HepG2 (cell line): Measurements from ENCODE around the gene FBF1. TPM values are rescaled to one million over a fixed set of nuclear protein-coding genes. Genes with fewer than 3 reads are reported as not detected.
A peak's percentile ranks its signal among the peaks of the same experiment; 100 is the strongest.

ENCODE experiments used
- ELF1 ChIP-seq: sonication (generic); formaldehyde crosslinking; IDR thresholded peaks from 2 replicates; pipeline ENCODE4 v1.4.0; 2020; ENCODE audit warnings: missing genetic modification reagents
- FOXC1 ChIP-seq: sonication (generic); formaldehyde crosslinking; IDR thresholded peaks from 2 replicates; pipeline ENCODE4 v1.8.0; 2022; ENCODE audit warnings: mild to moderate bottlenecking, missing genetic modification reagents, borderline replicate concordance
- NFE2L2 ChIP-seq: fragments of 150-350 bp; IDR thresholded peaks from 2 replicates; pipeline ENCODE4 v1.6.1; 2014; ENCODE audit warnings: low read length
- POLR2AphosphoS2 ChIP-seq: IDR thresholded peaks from 2 replicates; pipeline ENCODE4 v1.6.1; 2011; ENCODE audit warnings: low read depth, low read length, improper control_type of control experiment
- SAFB2 ChIP-seq: sonication (generic); formaldehyde crosslinking; IDR thresholded peaks from 2 replicates; pipeline ENCODE4 v1.5.1; 2020; ENCODE audit warnings: missing genetic modification reagents, low read depth, mild to moderate bottlenecking, borderline replicate concordance
- SNRNP70 ChIP-seq: fragments of 200-400 bp; formaldehyde crosslinking; IDR thresholded peaks from 2 replicates; pipeline ENCODE4 v1.6.1; 2017; ENCODE audit warnings: mild to moderate bottlenecking, low read depth, low read length, moderate library complexity
- ZFP36L1 ChIP-seq: sonication (generic); formaldehyde crosslinking; IDR thresholded peaks from 2 replicates; pipeline ENCODE4 v1.8.0; 2022; ENCODE audit warnings: mild to moderate bottlenecking, missing genetic modification reagents, moderate library complexity
- ZNF317 ChIP-seq: sonication (generic); formaldehyde crosslinking; IDR thresholded peaks from 2 replicates; pipeline ENCODE4 v1.5.0; 2020; ENCODE audit warnings: mild to moderate bottlenecking, missing genetic modification reagents
- ZNF484 ChIP-seq: sonication (generic); formaldehyde crosslinking; IDR thresholded peaks from 2 replicates; pipeline ENCODE4 v1.5.1; 2020; ENCODE audit warnings: mild to moderate bottlenecking, low read depth, missing genetic modification reagents, borderline replicate concordance
- ZNF543 ChIP-seq: sonication (generic); formaldehyde crosslinking; IDR thresholded peaks from 2 replicates; pipeline ENCODE4 v1.4.0; 2020; ENCODE audit warnings: mild to moderate bottlenecking, missing genetic modification reagents
- ZNF670 ChIP-seq: sonication (generic); formaldehyde crosslinking; IDR thresholded peaks from 2 replicates; pipeline ENCODE4 v1.8.0; 2022; ENCODE audit warnings: mild to moderate bottlenecking, missing genetic modification reagents, borderline replicate concordance
- ZNF672 ChIP-seq: sonication (generic); formaldehyde crosslinking; IDR thresholded peaks from 2 replicates; pipeline ENCODE4 v1.8.1; 2022; ENCODE audit warnings: missing genetic modification reagents
- ZNF772 ChIP-seq: sonication (generic); formaldehyde crosslinking; IDR thresholded peaks from 2 replicates; pipeline ENCODE4 v1.5.0; 2020; ENCODE audit warnings: mild to moderate bottlenecking, missing genetic modification reagents
- polyA plus RNA-seq, 8 experiments: library from polyadenylated mRNA; depleted of rRNA in 3 of 8; stranded (reverse) in 7 of 8; unstranded in 1 of 8; fragments of >200 nt; fragmentation: Illumina TruSeq in 4 of 8; extraction: Trizol in 4 of 8; gene quantifications; 2 replicates each; pipeline versions ENCODE4 v1.2.1 to v1.2.3, GENCODE V29; 2011 to 2016; ENCODE audit warnings: low read depth in 4 of 8, missing spikeins in 1 of 8, mixed read lengths in 1 of 8; ENCODE audit not compliant: insufficient read depth in 1 of 8
- total RNA-seq, 5 experiments: library from RNA; depleted of rRNA; stranded (reverse); fragments of >200 nt; fragmentation: Illumina TruSeq; extraction: Trizol; gene quantifications; 2 replicates each; pipeline ENCODE4 v1.2.3, GENCODE V29; 2016; ENCODE audit warnings: low read depth in 1 of 5
- TF ChIP-seq, protein P1 (sequence below): IDR thresholded peaks from 2 replicates; pipeline ENCODE4 v1.6.1; 2012; ENCODE audit warnings: low read depth, low read length, improper control_type of control experiment
- TF ChIP-seq, protein P2 (sequence below): sonication (generic); formaldehyde crosslinking; IDR thresholded peaks from 2 replicates; pipeline ENCODE4 v1.4.0; 2020; ENCODE audit warnings: low read depth, missing genetic modification reagents
- TF ChIP-seq, protein P3 (sequence below): sonication (generic); formaldehyde crosslinking; IDR thresholded peaks from 2 replicates; pipeline ENCODE4 v1.4.0; 2020; ENCODE audit warnings: low read depth, mild to moderate bottlenecking, missing genetic modification reagents
- TF ChIP-seq, protein P4 (sequence below): IDR thresholded peaks from 2 replicates; pipeline ENCODE4 v1.6.1; 2018; ENCODE audit warnings: missing genetic modification reagents
- TF ChIP-seq, protein P5 (sequence below): sonication (generic); formaldehyde crosslinking; IDR thresholded peaks from 2 replicates; pipeline ENCODE4 v1.8.0; 2023; ENCODE audit warnings: mild to moderate bottlenecking, missing genetic modification reagents
- TF ChIP-seq, protein P6 (sequence below): conservative IDR thresholded peaks from 2 replicates; pipeline ENCODE4 v1.6.1; 2018; ENCODE audit warnings: missing genetic modification reagents

The FBF1 gene
- total and polyA plus RNA-seq, 2 of the 13 experiments (the other 11 are each of a cell fraction or from before 2014, with no cell fraction given), result 2.4 to 8.1 TPM

DNA sequence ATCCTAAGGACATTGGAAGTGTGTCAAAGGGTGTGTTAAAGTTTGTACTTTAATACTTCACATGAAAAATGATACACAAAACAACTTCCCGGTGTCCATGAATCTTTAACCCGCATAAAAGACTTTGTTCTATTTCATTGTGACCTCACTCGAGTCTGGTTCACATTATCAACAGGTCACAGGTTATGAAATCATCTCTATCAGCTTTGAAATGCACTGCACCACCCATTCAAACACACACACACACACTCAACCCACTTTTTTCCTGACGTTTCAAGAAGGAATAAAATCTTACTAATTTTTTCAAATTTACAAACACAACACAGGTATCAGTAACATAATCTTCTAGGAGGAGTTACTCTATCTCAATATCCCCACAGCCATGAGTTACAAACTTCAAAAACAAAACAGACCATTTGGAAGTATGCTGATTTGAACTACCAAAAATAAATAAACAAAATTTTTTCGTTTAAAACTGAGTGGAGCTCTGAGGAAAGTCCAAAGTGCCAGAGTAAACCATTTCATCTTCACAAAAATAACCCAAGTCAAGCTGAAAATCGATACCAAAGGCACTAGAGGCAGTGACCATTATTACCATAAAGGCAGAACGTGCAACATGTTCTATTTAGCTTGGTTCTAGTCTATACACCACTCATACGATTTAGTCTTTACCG is 35.5 kb upstream of the FBF1 start (continued):
- TF ChIP-seq, protein P1, sequence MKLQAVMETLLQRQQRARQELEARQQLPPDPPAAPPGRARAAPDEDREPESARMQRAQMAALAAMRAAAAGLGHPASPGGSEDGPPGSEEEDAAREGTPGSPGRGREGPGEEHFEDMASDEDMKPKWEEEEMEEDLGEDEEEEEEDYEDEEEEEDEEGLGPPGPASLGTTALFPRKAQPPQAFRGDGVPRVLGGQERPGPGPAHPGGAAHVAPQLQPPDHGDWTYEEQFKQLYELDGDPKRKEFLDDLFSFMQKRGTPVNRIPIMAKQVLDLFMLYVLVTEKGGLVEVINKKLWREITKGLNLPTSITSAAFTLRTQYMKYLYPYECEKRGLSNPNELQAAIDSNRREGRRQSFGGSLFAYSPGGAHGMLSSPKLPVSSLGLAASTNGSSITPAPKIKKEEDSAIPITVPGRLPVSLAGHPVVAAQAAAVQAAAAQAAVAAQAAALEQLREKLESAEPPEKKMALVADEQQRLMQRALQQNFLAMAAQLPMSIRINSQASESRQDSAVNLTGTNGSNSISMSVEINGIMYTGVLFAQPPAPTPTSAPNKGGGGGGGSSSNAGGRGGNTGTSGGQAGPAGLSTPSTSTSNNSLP, result peak; percentile 82
- TF ChIP-seq, protein P2, sequence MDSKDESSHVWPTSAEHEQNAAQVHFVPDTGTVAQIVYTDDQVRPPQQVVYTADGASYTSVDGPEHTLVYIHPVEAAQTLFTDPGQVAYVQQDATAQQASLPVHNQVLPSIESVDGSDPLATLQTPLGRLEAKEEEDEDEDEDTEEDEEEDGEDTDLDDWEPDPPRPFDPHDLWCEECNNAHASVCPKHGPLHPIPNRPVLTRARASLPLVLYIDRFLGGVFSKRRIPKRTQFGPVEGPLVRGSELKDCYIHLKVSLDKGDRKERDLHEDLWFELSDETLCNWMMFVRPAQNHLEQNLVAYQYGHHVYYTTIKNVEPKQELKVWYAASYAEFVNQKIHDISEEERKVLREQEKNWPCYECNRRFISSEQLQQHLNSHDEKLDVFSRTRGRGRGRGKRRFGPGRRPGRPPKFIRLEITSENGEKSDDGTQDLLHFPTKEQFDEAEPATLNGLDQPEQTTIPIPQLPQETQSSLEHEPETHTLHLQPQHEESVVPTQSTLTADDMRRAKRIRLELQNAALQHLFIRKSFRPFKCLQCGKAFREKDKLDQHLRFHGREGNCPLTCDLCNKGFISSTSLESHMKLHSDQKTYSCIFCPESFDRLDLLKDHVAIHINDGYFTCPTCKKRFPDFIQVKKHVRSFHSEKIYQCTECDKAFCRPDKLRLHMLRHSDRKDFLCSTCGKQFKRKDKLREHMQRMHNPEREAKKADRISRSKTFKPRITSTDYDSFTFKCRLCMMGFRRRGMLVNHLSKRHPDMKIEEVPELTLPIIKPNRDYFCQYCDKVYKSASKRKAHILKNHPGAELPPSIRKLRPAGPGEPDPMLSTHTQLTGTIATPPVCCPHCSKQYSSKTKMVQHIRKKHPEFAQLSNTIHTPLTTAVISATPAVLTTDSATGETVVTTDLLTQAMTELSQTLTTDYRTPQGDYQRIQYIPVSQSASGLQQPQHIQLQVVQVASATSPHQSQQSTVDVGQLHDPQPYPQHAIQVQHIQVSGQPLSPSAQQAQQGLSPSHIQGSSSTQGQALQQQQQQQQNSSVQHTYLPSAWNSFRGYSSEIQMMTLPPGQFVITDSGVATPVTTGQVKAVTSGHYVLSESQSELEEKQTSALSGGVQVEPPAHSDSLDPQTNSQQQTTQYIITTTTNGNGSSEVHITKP, result 0 out of 2 replicates have a peak, but pooled peaks have one; percentile 64
- TF ChIP-seq NFE2L2 (no peak), ZNF670 (CRISPR knock-in tag) (peak; percentile 79; the same call in 1 of the 2 replicates), ZNF672 (CRISPR knock-in tag) (no peak), SAFB2 (no peak), FOXC1 (CRISPR knock-in tag) (no peak), ZNF317 (CRISPR knock-in tag) (no peak), POLR2AphosphoS2 (no peak), SNRNP70 (no peak), ZNF484 (CRISPR knock-in tag) (no peak), ZNF772 (CRISPR knock-in tag) (no peak), ELF1 (CRISPR knock-in tag) (no peak), ZNF543 (CRISPR knock-in tag) (no peak), ZFP36L1 (CRISPR knock-in tag) (peak; percentile 31; the same call in 1 of the 2 replicates)
- TF ChIP-seq, protein P3, sequence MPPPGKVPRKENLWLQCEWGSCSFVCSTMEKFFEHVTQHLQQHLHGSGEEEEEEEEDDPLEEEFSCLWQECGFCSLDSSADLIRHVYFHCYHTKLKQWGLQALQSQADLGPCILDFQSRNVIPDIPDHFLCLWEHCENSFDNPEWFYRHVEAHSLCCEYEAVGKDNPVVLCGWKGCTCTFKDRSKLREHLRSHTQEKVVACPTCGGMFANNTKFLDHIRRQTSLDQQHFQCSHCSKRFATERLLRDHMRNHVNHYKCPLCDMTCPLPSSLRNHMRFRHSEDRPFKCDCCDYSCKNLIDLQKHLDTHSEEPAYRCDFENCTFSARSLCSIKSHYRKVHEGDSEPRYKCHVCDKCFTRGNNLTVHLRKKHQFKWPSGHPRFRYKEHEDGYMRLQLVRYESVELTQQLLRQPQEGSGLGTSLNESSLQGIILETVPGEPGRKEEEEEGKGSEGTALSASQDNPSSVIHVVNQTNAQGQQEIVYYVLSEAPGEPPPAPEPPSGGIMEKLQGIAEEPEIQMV (CRISPR knock-in tag), result no peak
- TF ChIP-seq, protein P4, sequence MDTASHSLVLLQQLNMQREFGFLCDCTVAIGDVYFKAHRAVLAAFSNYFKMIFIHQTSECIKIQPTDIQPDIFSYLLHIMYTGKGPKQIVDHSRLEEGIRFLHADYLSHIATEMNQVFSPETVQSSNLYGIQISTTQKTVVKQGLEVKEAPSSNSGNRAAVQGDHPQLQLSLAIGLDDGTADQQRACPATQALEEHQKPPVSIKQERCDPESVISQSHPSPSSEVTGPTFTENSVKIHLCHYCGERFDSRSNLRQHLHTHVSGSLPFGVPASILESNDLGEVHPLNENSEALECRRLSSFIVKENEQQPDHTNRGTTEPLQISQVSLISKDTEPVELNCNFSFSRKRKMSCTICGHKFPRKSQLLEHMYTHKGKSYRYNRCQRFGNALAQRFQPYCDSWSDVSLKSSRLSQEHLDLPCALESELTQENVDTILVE (CRISPR knock-in tag), result no peak
- TF ChIP-seq, protein P5, sequence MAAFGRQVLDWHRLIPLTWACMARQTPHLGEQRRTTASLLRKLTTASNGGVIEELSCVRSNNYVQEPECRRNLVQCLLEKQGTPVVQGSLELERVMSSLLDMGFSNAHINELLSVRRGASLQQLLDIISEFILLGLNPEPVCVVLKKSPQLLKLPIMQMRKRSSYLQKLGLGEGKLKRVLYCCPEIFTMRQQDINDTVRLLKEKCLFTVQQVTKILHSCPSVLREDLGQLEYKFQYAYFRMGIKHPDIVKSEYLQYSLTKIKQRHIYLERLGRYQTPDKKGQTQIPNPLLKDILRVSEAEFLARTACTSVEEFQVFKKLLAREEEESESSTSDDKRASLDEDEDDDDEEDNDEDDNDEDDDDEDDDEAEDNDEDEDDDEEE (CRISPR knock-in tag), result no peak
- TF ChIP-seq, protein P6, sequence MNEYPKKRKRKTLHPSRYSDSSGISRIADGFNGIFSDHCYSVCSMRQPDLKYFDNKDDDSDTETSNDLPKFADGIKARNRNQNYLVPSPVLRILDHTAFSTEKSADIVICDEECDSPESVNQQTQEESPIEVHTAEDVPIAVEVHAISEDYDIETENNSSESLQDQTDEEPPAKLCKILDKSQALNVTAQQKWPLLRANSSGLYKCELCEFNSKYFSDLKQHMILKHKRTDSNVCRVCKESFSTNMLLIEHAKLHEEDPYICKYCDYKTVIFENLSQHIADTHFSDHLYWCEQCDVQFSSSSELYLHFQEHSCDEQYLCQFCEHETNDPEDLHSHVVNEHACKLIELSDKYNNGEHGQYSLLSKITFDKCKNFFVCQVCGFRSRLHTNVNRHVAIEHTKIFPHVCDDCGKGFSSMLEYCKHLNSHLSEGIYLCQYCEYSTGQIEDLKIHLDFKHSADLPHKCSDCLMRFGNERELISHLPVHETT, result no peak
